Stimulated activated naive B cell treated with anti-CD40 and anti-IgM and Interleukin-4, amounts not matched to agents 10 μg/mL and 1 μg/mL and 100 μg/mL, for 72 hours (primary cell): ENCODE measurements around the gene SUPT4H1.
"Not testable (repeated sequence)": the region's sequence is repeated elsewhere in the genome, so short reads cannot be mapped to it uniquely, and the experiment has no call there.

ENCODE experiments used
- ATAC-seq, 2 donors: fragments of 150-1000 bp; cut with Tn5 transposase; replicated peaks; 2 replicates each; pipeline ENCODE4 v1.10.0; 2021; ENCODE audit warnings: moderate library complexity in 1 of 2
- DNase-seq: peaks from one replicate; pipeline ENCODE4 v3.0.0; 2021
- H3K27ac Mint-ChIP-seq: one replicate; pipeline ENCODE4 v1.8.0; 2022; ENCODE audit warnings: mild to moderate bottlenecking, mixed read lengths
- H3K27me3 Mint-ChIP-seq, 2 donors: one replicate each; pipeline ENCODE4 v1.8.0; 2022; ENCODE audit warnings: mixed read lengths in 2 of 2
- H3K36me3 Mint-ChIP-seq, 2 donors: one replicate each; pipeline ENCODE4 v1.8.0; 2022; ENCODE audit warnings: mixed read lengths in 2 of 2, mild to moderate bottlenecking in 1 of 2
- H3K4me1 Mint-ChIP-seq, 2 donors: one replicate each; pipeline ENCODE4 v1.8.0; 2022; ENCODE audit warnings: mixed read lengths in 2 of 2, mild to moderate bottlenecking in 1 of 2
- H3K4me3 Mint-ChIP-seq, 2 donors: one replicate each; pipeline ENCODE4 v1.8.0; 2022; ENCODE audit warnings: mild to moderate bottlenecking in 2 of 2, mixed read lengths in 2 of 2, moderate library complexity in 1 of 2
- H3K9me3 Mint-ChIP-seq, 2 donors: one replicate each; pipeline ENCODE4 v1.8.0; 2022; ENCODE audit warnings: mixed read lengths in 2 of 2, mild to moderate bottlenecking in 1 of 2

SUPT4H1 gene

GRCh38 chr17:58344791-58345157 is 7.2 kb downstream of the SUPT4H1 start:
- ATAC-seq, result peak; percentile 70 to 73
- Mint-ChIP-seq H3K4me1 (peaks cover 56 to 89% of the 10 kb centered on the region in 2 donors), H3K27ac (peak overlapping the region; percentile 100), H3K27me3 (no peaks in the 10 kb centered on the region), H3K36me3 (peaks cover 71 to 83% of the 10 kb centered on the region in 2 donors), H3K9me3 (peaks cover 0 to 2% of the 10 kb centered on the region in 2 donors), H3K4me3 (peak overlapping the region; percentile 82 to 88)
- DNase-seq, result no peak

- peaks cover 55 to 89% of the 10 kb centered on the region in 2 donors for H3K4me1 Mint-ChIP-seq
- H3K9me3 Mint-ChIP-seq, result peaks cover 0 to 2% of the 10 kb centered on the region in 2 donors
- DNase-seq (peak; percentile 95), ATAC-seq (peak; percentile 88 to 90)
- peak overlapping the region; percentile 82 to 88 for H3K4me3 Mint-ChIP-seq
- H3K27ac Mint-ChIP-seq, result peak overlapping the region; percentile 100
- no peaks in the 10 kb centered on the region for H3K27me3 Mint-ChIP-seq
- peaks cover 69 to 82% of the 10 kb centered on the region in 2 donors for H3K36me3 Mint-ChIP-seq
Observed at GRCh38 chr17:58344047-58344790, 7.8 kb downstream of the SUPT4H1 start.

GRCh38 chr17:58343131-58343530 is 8.9 kb downstream of the SUPT4H1 start:
- no peak for ATAC-seq
- peaks cover 0 to 2% of the 10 kb centered on the region in 2 donors for H3K9me3 Mint-ChIP-seq
- peak overlapping the region; percentile 82 to 88 for H3K4me3 Mint-ChIP-seq
- peak overlapping the region; percentile 100 for H3K27ac Mint-ChIP-seq
- no peaks in the 10 kb centered on the region for H3K27me3 Mint-ChIP-seq
- H3K4me1 Mint-ChIP-seq, result peaks cover 54 to 91% of the 10 kb centered on the region in 2 donors
- H3K36me3 Mint-ChIP-seq, result peaks cover 76 to 82% of the 10 kb centered on the region in 2 donors
- no peak for DNase-seq

GRCh38 chr17:58341861-58342475 is 10.0 kb downstream of the SUPT4H1 start:
- H3K4me3 Mint-ChIP-seq, result peak overlapping the region; percentile 76 to 88
- peaks cover 58 to 95% of the 10 kb centered on the region in 2 donors for H3K4me1 Mint-ChIP-seq
- DNase-seq, result no peak
- peak overlapping the region; percentile 100 for H3K27ac Mint-ChIP-seq
- ATAC-seq, result no peak
- peaks cover 72 to 79% of the 10 kb centered on the region in 2 donors for H3K36me3 Mint-ChIP-seq
- peaks cover 0 to 2% of the 10 kb centered on the region in 2 donors for H3K9me3 Mint-ChIP-seq
- H3K27me3 Mint-ChIP-seq, result no peaks in the 10 kb centered on the region

- DNase-seq, H3K27me3 Mint-ChIP-seq, ATAC-seq, H3K9me3 Mint-ChIP-seq: not testable (repeated sequence)
- Mint-ChIP-seq H3K27ac (peak overlapping the region; percentile 100), H3K4me3 (peak overlapping the region; percentile 100), H3K36me3 (peaks cover 66 to 73% of the 10 kb centered on the region in 2 donors), H3K4me1 (peaks cover 62 to 95% of the 10 kb centered on the region in 2 donors)
Observed at GRCh38 chr17:58341136-58341860, 10.7 kb downstream of the SUPT4H1 start.

GRCh38 chr17:58340405-58340876 is 11.6 kb downstream of the SUPT4H1 start:
- peak overlapping the region; percentile 100 for H3K27ac Mint-ChIP-seq
- ATAC-seq (no peak), DNase-seq (no peak)
- H3K4me1 Mint-ChIP-seq, result peaks cover 62 to 95% of the 10 kb centered on the region in 2 donors
- peak overlapping the region; percentile 100 for H3K4me3 Mint-ChIP-seq
- H3K36me3 Mint-ChIP-seq, result peaks cover 58 to 68% of the 10 kb centered on the region in 2 donors
- peaks cover 0 to 2% of the 10 kb centered on the region in 2 donors for H3K9me3 Mint-ChIP-seq
- H3K27me3 Mint-ChIP-seq, result no peaks in the 10 kb centered on the region

GRCh38 chr17:58339755-58340404 is 12.1 kb downstream of the SUPT4H1 start:
- no peak for ATAC-seq
- peak overlapping the region; percentile 100 for H3K4me3 Mint-ChIP-seq
- H3K9me3 Mint-ChIP-seq, result peaks cover 0 to 2% of the 10 kb centered on the region in 2 donors
- peaks cover 64 to 95% of the 10 kb centered on the region in 2 donors for H3K4me1 Mint-ChIP-seq
- H3K27me3 Mint-ChIP-seq, result no peaks in the 10 kb centered on the region
- peak overlapping the region; percentile 100 for H3K27ac Mint-ChIP-seq
- H3K36me3 Mint-ChIP-seq, result peaks cover 53 to 63% of the 10 kb centered on the region in 2 donors
- no peak for DNase-seq

- no peaks in the 10 kb centered on the region for H3K27me3 Mint-ChIP-seq
- peak overlapping the region; percentile 100 for H3K27ac Mint-ChIP-seq
- ATAC-seq (peak; percentile 47 to 52), DNase-seq (peak; percentile 91)
- peak overlapping the region; percentile 100 for H3K4me3 Mint-ChIP-seq
- peaks cover 65 to 95% of the 10 kb centered on the region in 2 donors for H3K4me1 Mint-ChIP-seq
- peaks cover 0 to 2% of the 10 kb centered on the region in 2 donors for H3K9me3 Mint-ChIP-seq
- peaks cover 48 to 59% of the 10 kb centered on the region in 2 donors for H3K36me3 Mint-ChIP-seq
Observed at GRCh38 chr17:58338841-58339754, 12.9 kb downstream of the SUPT4H1 start.

- peaks cover 0 to 2% of the 10 kb centered on the region in 2 donors for H3K9me3 Mint-ChIP-seq
- H3K27ac Mint-ChIP-seq, result peak overlapping the region; percentile 100
- peaks cover 46 to 57% of the 10 kb centered on the region in 2 donors for H3K36me3 Mint-ChIP-seq
- ATAC-seq (peak; percentile 6 to 10), DNase-seq (no peak)
- H3K4me3 Mint-ChIP-seq, result peak overlapping the region; percentile 100
- peaks cover 62 to 94% of the 10 kb centered on the region in 2 donors for H3K4me1 Mint-ChIP-seq
- no peaks in the 10 kb centered on the region for H3K27me3 Mint-ChIP-seq
Observed at GRCh38 chr17:58338454-58338840, 13.6 kb downstream of the SUPT4H1 start.

- Mint-ChIP-seq H3K27ac (peak overlapping the region; percentile 100), H3K4me1 (peaks cover 60 to 92% of the 10 kb centered on the region in 2 donors), H3K27me3 (no peaks in the 10 kb centered on the region), H3K4me3 (peak overlapping the region; percentile 100), H3K9me3 (peaks cover 0 to 2% of the 10 kb centered on the region in 2 donors), H3K36me3 (peaks cover 43 to 55% of the 10 kb centered on the region in 2 donors)
- ATAC-seq (peak; percentile 60 to 63), DNase-seq (peak; percentile 97)
Observed at GRCh38 chr17:58337600-58338453, 14.2 kb downstream of the SUPT4H1 start.

GRCh38 chr17:58337210-58337599 is 14.8 kb downstream of the SUPT4H1 start:
- peaks cover 42 to 54% of the 10 kb centered on the region in 2 donors for H3K36me3 Mint-ChIP-seq
- H3K27me3 Mint-ChIP-seq, result peaks cover 2% of the 10 kb centered on the region in 2 donors
- peaks cover 63 to 91% of the 10 kb centered on the region in 2 donors for H3K4me1 Mint-ChIP-seq
- H3K27ac Mint-ChIP-seq, result peak overlapping the region; percentile 100
- DNase-seq (peak; percentile 62), ATAC-seq (peak in 1 of 2 donors; percentile 3)
- peaks cover 1 to 4% of the 10 kb centered on the region in 2 donors for H3K9me3 Mint-ChIP-seq
- peak overlapping the region; percentile 100 for H3K4me3 Mint-ChIP-seq
